Transverse colon (tissue), 3 donors: ENCODE measurements around the gene OSGIN1.

Source experiments
- EP300 ChIP-seq: sonication (generic); formaldehyde crosslinking; IDR thresholded peaks from one replicate; pipeline ENCODE4 v1.6.1; 2017; ENCODE audit warnings: antibody characterized with exemption, low read depth
- TF ChIP-seq, protein P1 (sequence below), 5 experiments: fragments of 200-600 bp in 3 of 5; fragments of 450-650 bp in 2 of 5; sonication (generic) in 3 of 5; IDR thresholded peaks; 1 replicate in 2 of 5; 2 replicates in 3 of 5; pipeline ENCODE4 v1.5.1; 2016 to 2017; ENCODE audit warnings: antibody characterized with exemption in 5 of 5, inconsistent platforms in 3 of 5, mild to moderate bottlenecking in 2 of 5, moderate library complexity in 1 of 5

DNA sequence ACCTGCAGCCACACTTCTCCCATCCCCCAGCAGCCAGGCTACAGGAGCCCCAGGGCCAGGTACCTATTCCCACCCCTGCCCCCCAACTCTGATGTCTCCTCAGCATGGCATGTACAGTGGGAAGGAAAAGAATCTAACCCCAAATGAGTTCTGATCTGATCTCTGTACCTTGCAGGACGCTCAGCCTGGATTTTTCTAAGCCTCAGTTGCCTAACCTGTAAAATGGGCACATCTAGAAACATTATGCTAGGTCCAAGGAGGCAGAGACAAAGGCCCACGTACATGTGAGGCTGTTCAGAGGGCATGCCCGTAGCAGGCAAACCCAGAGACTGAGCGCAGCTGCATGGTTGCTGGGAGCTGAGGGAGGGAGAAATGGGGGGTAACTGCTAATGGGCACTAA lies 54.5 kb downstream of the OSGIN1 start:
- TF ChIP-seq EP300: no peak
- TF ChIP-seq, protein P1, sequence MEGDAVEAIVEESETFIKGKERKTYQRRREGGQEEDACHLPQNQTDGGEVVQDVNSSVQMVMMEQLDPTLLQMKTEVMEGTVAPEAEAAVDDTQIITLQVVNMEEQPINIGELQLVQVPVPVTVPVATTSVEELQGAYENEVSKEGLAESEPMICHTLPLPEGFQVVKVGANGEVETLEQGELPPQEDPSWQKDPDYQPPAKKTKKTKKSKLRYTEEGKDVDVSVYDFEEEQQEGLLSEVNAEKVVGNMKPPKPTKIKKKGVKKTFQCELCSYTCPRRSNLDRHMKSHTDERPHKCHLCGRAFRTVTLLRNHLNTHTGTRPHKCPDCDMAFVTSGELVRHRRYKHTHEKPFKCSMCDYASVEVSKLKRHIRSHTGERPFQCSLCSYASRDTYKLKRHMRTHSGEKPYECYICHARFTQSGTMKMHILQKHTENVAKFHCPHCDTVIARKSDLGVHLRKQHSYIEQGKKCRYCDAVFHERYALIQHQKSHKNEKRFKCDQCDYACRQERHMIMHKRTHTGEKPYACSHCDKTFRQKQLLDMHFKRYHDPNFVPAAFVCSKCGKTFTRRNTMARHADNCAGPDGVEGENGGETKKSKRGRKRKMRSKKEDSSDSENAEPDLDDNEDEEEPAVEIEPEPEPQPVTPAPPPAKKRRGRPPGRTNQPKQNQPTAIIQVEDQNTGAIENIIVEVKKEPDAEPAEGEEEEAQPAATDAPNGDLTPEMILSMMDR (IDR thresholded peaks at IDR 0.05): no peak
